ENCODE results near the gene MAGEE1.

GRCh38 chrX:76398970-76399369 lies 28.5 kb upstream of the MAGEE1 start:
- TF ChIP-seq EZH2 (IDR thresholded peaks at IDR 0.05; ENCODE audit: borderline replicate concordance, low read length) (no peak), CTCF (conservative IDR thresholded peaks at IDR 0.05 in 1 of 2, IDR thresholded peaks at IDR 0.05 in 1 of 2; ENCODE audit: extremely low read depth in 1 of 2, insufficient read depth in 1 of 2, low read depth in 1 of 2, low read length in 2 of 2) (no peak)
